MCF 10A (cell line): ENCODE measurements around the gene RANBP2. TPM values are rescaled to one million over a fixed set of nuclear protein-coding genes. Genes with fewer than 3 reads are reported as not detected.

ENCODE experiments used
- BruUV-seq: library from RNA; stranded (reverse); fragments of 400-500 nt; replicated peaks from 2 replicates; lab custom pipeline; 2021; lab: Mats Ljungman, UMichigan
- CTCF ChIA-PET: fragments of 300-600 bp; sonication (Branson Sonifier 250); formaldehyde crosslinking; extraction: SDS; loops from one replicate; lab custom pipeline; 2021; ENCODE audit warnings: antibody characterized with exemption, inconsistent platforms; lab: Yijun Ruan, JAX
- POLR2A ChIA-PET: fragments of 300-600, 350-650 bp; sonication (Branson Sonifier 250); formaldehyde crosslinking; extraction: SDS; loops from one replicate; lab custom pipeline; 2020; ENCODE audit warnings: antibody characterized with exemption, inconsistent platforms; lab: Yijun Ruan, JAX
- DNase-seq: peaks from one replicate; pipeline ENCODE4 v3.0.0-alpha.2; 2018; ENCODE audit not compliant: unreplicated experiment
- H3K27ac Mint-ChIP-seq: one replicate; pipeline ENCODE4 v1.8.0; 2022; ENCODE audit warnings: mild to moderate bottlenecking, low read depth, mixed read lengths; ENCODE audit not compliant: unreplicated experiment
- H3K27me3 Mint-ChIP-seq: one replicate; pipeline ENCODE4 v1.8.0; 2022; ENCODE audit warnings: mixed read lengths; ENCODE audit not compliant: insufficient read depth, unreplicated experiment
- H3K36me3 Mint-ChIP-seq: one replicate; pipeline ENCODE4 v1.8.0; 2022; ENCODE audit warnings: mild to moderate bottlenecking, moderate library complexity, mixed read lengths; ENCODE audit not compliant: insufficient read depth, unreplicated experiment
- H3K4me1 Mint-ChIP-seq: one replicate; pipeline ENCODE4 v1.8.0; 2022; ENCODE audit warnings: mixed read lengths; ENCODE audit not compliant: insufficient read depth, unreplicated experiment
- H3K4me3 Mint-ChIP-seq: one replicate; pipeline ENCODE4 v1.8.0; 2022; ENCODE audit warnings: mild to moderate bottlenecking, moderate library complexity, mixed read lengths; ENCODE audit not compliant: unreplicated experiment
- H3K9me3 Mint-ChIP-seq: one replicate; pipeline ENCODE4 v1.8.0; 2022; ENCODE audit warnings: mixed read lengths; ENCODE audit not compliant: unreplicated experiment
- CTCF ChIP-seq: fragments of 200-600 bp; IDR thresholded peaks from one replicate; pipeline ENCODE4 v1.8.0; 2022; ENCODE audit warnings: antibody characterized with exemption, mild to moderate bottlenecking; ENCODE audit not compliant: unreplicated experiment
- intact Hi-C: fragments of 100-400 bp; cut with micrococcal nuclease; formaldehyde crosslinking; loops from 2 replicates; pipeline ENCODE4 v1.14.1; 2022
- total RNA-seq: library from RNA; stranded (reverse); gene quantifications from 2 replicates; pipeline ENCODE4 v1.2.3, GENCODE V29; 2022

The RANBP2 gene
- total RNA-seq, 1 experiment from 2014 or later, result 52.2 TPM

DNA sequence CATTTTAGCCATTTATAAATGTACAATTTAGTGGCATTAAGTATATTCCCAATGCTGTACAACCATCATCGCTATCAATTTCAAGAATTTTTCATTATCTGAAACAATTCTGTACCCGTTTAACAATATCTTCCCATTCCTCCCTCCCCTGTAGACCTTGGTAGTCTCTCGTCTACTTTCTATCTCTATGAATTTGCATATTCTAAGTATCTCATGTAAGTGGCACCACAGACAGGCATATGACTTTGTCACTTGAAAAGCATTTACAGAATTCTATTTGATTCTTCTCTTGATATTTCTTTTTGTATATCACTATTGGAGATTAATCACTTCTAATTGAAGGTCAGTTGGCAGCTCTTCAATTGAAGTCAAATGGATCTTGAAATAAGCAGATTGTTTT, 115.3 kb downstream of the RANBP2 start:
- Mint-ChIP-seq H3K36me3 (peaks cover 4% of the 10 kb centered on the region), H3K4me1 (peaks cover 6% of the 10 kb centered on the region), H3K4me3 (no peak overlapping the region), H3K27me3 (no peaks in the 10 kb centered on the region), H3K9me3 (peaks cover 9% of the 10 kb centered on the region), H3K27ac (no peak overlapping the region)
- no peak for DNase-seq
- intact Hi-C loops, result no loop called here
- POLR2A ChIA-PET, result no interaction called here
- no TSS peak for BruUV-seq
- CTCF ChIA-PET, result no interaction called here
- TF ChIP-seq CTCF, result no peak

- ChIA-PET POLR2A (no interaction called here), CTCF (no interaction called here)
- Mint-ChIP-seq H3K4me3 (no peak overlapping the region), H3K4me1 (peaks cover 6% of the 10 kb centered on the region), H3K27ac (no peak overlapping the region), H3K27me3 (no peaks in the 10 kb centered on the region), H3K9me3 (peaks cover 9% of the 10 kb centered on the region), H3K36me3 (peaks cover 4% of the 10 kb centered on the region)
- TF ChIP-seq CTCF, result no peak
- intact Hi-C loops, result no loop called here
- no peak for DNase-seq
- BruUV-seq, result no TSS peak
Observed at GRCh38 chr2:108835040-108835439, 115.8 kb downstream of the RANBP2 start.

Other genes starting within 250 kb of the RANBP2 start
- 70.9 and 74.9 TPM in 2 replicates for gene LIMS1, start 185.0 kb upstream of the RANBP2 start, total RNA-seq
- gene CCDC138, start 67.3 kb downstream of the RANBP2 start, total RNA-seq, result 3.5 and 4.3 TPM in 2 replicates